NCI-H2227 treated with DMSO at 0.1 percent for 48 hours (cell line): ENCODE data around the gene CABLES2.
A peak's percentile ranks its signal among the peaks of the same experiment; 100 is the strongest.

Experiments
- DNase-seq: peaks from one replicate; lab custom pipeline; 2025; lab: John Stamatoyannopoulos, UW

The CABLES2 gene

GRCh38 chr20:62418709-62419487 is 11.8 kb upstream of the CABLES2 start:
- no peak for DNase-seq

DNA sequence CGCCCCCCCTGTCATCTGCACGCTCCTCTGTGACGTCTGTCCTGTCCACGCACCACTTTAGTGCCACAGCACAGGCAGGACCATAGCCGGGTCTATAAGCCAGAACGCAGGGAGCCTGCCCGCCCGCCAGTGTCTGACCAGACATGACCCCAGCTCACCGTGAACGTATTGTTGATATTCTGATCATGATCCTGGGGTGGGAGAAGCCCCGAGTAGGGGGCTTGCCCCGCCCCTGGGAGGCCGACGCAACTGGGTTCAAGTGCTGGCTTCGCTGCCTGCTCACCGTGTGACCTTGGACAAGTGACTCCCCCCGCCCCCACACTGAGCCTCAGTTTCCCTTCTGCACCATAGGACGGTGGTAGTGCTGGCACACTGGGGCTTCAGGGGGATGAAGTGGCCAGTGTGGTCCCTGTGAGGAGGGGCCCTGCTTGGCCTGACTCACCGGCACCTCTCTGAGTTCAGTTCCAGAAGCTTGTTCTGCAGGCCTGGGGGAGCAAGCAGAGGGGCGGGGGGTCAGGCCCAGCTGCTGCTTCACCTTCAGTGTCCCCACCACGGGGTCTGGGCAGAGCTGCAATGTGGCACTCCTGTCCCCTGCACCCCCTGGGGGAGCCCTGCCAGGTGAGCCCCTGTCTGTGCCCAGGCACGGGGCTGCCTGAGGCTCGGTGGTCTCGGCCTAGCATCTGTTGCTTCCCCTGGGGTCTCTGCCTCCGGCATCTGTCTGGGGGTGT is 11.1 kb upstream of the CABLES2 start:
- no peak for DNase-seq

DNA sequence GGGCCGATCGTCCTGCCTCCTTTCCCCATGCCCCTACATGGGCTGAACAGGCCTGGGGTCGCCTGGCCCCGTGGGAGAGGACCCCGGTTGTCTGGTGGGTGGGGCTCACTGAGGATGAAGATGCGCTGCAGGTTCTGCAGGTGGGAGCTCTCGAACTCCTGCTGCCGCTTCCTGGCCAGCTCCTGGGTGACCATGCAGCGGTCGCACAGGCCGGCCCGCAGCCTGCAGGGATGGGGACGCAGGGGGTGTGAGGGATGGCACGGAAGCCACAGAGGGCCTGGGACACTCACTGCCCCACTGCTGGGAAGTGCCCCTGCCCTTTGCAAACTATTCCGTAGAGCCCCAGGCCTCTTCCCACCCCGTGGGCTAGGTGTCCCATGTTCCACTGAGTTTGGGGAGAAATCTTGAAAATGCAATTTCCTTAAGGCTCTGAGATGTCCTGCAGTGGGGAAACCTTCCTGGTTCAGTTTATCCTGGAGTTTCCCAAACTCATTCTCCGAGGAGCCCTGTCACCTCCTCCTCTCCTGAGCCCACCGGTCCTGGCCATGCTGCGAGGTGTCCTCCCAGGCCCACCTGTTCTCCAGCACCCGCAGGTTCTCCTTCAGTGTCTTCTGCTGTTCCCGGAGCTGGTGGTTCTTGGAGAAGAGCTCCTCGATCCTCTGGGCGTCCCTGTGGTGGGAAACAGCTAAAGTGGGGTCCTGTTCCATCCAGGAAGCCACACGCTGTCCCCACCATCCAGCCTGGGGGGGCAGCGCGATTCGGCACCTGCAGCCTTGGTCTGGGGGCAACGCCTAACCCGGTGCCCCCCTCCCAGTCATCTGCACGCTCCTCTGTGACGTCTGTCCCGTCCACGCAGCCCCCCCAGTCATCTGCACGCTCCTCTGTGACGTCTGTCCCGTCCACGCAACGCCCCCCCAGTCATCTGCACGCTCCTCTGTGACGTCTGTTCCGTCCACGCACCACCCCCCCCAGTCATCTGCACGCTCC is 9.9 kb upstream of the CABLES2 start:
- no peak for DNase-seq

GRCh38 chr20:62415354-62416111 is 8.4 kb upstream of the CABLES2 start:
- no peak for DNase-seq

- DNase-seq: no peak
Measured at GRCh38 chr20:62413896-62414481, 6.9 kb upstream of the CABLES2 start.

GRCh38 chr20:62413025-62413570 is 6.0 kb upstream of the CABLES2 start:
- DNase-seq: no peak

- no peak for DNase-seq
Measured at GRCh38 chr20:62412194-62413024, 5.3 kb upstream of the CABLES2 start.

DNA sequence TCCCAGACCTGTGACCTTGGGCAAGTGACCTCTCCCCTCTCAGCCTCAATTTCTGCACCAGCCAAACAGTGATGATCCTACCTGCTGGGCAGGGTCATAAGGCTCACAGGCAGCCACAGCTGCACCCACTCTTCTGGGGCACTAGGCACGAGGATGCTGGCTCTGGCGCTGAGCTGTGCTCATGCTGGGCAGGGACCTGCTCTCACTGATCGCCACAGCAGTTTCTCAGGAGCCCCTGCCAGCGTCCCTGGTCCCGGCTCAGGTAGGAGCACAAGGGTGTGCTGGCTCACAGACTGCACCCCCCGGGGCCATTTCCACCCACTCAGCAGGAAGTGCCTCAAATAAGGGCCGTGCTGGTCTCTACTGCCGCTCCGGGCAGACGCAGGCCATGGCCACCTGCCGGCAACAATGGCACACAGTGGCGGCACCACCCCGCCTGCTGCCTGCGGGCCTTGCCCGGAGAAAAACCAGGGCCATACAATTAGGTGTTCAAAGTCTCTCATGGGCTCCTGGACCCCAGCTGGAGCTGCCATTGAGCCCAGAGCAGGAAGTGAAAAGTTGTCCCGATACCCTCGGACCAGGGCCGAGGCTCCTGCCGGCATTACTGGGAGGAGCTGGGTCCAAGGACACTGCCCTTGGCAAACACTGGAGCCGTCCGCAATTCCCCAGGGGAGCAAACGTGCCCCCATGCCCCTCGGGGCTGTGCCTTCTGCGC is 4.6 kb upstream of the CABLES2 start:
- no peak for DNase-seq

- no peak for DNase-seq
Measured at GRCh38 chr20:62410746-62411478, 3.8 kb upstream of the CABLES2 start.

DNA sequence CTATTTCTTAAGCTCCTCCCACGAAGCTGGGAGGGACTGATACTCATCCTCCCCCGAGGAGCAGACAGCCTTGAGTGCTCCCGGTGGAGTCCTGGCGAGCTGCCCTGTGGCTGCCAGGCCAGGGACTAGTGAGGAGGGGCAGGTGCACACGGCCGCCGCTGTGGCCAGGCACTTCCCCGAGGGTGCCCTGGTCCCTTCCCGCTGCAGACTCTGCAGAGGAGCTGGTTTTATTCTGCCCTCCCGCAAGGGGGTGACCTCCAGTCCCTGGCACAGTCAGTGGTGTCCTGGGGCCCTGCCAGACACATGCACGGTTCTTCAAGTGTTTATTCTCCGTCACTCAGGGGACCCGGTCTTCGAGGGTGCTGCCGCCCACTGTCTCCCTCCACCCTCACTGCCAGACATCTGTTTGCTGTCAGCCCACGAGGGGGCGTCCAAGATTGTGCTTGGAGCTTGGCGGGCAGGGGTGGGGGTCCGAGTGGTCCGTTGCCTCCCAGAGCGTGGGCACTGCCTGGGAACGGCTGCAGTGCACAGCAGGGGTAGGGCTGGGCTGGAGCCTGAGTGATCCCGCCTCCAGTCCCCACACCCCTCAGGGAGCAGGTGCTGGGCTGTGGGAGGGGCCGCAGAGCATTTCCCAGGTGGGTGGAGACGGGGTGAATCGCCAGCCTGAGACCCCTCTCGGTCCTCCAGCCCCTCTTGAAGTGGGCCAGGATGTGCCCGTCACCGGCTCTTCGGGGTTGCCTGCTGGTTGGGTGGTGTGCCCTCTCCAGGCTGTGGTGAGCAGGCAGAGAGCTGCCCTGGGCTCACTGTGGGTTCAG is 3.1 kb upstream of the CABLES2 start:
- peak; percentile 44 for DNase-seq

GRCh38 chr20:62409086-62409853 is 2.2 kb upstream of the CABLES2 start:
- no peak for DNase-seq

DNA sequence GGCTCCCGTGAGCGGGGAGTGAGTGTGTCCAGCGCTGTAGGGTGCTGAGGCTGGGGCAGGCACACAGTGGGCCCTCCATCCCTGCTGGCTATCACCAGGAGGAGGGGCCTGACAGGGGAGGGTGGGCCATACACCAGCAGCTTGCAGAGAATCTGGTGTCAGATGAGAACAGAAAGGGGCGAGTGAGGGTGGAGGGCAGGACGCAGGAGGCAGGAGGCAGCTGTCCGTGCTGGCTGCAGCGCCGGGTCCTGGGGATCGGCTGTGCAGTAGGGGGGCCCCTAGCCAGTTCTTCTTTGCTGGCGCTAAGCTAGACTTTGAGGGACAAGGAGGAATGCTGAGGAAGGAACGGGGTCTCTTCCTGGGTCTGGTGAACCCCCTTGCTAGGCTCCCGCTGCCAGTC is 1.6 kb upstream of the CABLES2 start:
- DNase-seq: no peak

- no peak for DNase-seq
Measured at GRCh38 chr20:62408055-62408454, 970 bp upstream of the CABLES2 start.

- no peak for DNase-seq
Measured at GRCh38 chr20:62406635-62407176, 379 bp downstream of the CABLES2 start.

- no peak for DNase-seq
Measured at GRCh38 chr20:62405981-62406513, 1.0 kb downstream of the CABLES2 start.
